GM19455 (cell line): ENCODE measurements around the gene MIB1.
A peak's percentile ranks its signal among the peaks of the same experiment; 100 is the strongest.

Experiments
- ATAC-seq: cut with Tn5 transposase; IDR thresholded peaks from one replicate; pipeline ENCODE4 v1.9.1; 2021; ENCODE audit not compliant: unreplicated experiment

Gene MIB1

DNA sequence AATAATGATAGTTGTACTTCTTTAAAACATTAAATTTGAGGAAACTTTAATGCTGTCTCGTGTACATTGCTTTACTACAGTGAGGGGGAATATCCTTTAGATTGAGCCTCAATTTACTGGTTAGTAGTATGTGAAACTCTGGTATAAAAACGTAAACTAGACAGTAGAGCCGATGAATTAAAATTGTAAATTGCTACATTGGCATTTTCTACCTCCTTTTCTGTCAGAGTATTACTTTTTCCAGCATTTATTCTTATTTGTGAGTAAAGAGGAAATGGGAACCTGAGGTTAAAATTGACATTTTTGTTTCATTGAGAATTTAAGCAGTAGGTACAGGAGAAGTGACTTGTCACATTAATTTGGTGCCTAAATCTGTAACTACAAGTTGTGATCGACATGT lies 128.2 kb downstream of the MIB1 start:
- no peak for ATAC-seq

DNA sequence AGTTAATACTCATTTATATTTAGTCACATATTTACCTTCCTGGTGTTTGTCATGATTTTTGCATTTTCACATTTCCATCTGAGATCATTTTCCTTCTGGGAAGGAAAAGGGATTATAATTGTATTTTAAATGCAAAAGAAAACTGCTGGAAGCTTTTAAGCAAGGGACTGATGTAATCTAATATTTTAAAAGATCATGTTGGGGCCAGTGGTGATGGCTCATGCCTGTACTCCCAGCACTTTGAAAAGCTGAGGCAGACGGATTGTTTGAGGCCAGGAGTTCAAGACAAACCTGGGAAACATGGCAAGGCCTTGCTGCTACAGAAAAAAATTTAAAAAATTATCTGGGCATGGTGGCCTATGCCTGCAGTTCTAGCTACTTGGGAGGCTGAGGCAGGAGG lies 149.0 kb downstream of the MIB1 start:
- ATAC-seq, result no peak

DNA sequence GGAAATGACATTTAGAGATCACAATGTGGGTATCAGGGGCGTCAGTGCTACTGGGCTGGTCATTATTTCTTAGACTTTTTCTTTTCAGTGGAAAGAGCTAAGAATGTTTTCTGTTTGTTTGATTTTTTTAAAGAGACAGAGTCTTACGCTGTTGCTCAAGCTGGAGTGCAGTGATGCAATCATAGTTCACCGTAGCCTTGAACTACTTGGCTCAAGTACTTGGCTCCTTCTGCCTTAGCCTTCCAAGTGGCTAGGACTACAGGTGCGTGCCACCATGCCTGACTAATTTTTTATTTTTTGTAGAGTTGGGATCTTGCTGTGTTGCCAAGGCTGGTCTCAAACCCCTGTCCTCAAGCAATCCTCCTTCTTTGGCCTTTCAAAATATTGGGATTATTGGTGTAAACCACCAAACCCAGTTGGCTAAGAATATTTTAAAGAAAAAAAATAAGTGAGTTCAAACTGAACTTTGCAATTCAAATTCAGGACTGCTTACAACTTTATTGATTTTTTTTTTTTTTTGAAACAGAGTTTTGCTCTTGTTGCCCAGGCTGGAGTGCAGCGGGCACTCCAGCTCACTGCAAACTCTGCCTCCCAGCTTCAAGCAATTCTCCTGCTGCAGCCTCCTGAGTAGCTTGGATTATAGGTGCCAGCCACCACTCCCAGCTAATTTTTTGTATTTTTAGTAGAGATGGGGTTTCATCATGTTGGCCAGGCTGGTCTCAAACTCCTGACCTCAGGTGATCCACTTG lies 154.2 kb downstream of the MIB1 start:
- no peak for ATAC-seq

DNA sequence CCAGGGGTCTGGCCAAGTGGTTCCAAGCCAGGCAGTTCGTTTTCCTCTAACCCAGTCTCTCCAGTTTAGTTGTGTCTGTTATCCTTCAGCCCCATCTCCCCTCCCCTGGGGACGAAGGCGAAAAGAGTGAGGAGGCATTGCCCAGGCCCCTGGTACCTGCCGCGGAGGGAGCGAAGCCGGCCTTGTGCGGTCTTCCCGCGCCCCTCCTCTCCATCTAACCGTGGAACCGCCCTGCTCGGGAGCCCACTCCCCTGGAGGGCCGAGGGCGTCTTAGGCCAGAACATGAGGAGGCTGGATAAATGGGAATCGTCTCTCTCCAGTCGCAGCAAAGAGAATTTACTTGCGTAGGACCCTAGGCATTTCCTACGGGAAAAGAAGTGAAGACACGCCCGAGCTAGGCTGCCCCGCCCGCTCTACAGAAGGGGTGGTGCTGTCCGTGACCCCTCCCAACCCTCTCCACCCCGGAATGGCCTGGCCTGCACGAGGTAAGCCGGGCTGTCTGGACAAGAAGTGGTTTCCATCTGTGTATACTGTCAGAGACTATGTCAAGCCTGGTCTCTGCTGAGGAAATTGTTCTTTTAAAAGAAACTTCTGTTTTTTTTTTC lies 156.2 kb downstream of the MIB1 start:
- no peak for ATAC-seq

DNA sequence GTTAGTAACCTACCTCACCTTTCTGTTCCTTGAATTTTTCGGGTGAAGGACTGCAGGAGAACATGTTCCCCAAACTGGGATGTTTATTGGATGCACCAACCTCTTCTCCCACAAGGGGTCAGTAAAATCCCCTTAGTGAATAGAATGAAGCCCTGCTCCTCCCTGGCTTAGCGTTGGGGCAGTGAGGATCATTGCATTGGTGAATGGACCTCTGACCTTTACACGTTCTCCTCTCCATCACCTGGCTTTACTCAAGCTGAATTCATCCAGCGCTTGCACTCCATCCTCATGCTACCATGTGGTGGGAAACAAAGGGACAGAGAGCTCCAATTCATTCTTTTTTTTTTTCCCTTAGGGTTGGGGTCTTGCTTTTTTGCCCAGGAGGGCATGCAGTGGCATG lies 157.2 kb downstream of the MIB1 start:
- ATAC-seq, result peak; percentile 64

DNA sequence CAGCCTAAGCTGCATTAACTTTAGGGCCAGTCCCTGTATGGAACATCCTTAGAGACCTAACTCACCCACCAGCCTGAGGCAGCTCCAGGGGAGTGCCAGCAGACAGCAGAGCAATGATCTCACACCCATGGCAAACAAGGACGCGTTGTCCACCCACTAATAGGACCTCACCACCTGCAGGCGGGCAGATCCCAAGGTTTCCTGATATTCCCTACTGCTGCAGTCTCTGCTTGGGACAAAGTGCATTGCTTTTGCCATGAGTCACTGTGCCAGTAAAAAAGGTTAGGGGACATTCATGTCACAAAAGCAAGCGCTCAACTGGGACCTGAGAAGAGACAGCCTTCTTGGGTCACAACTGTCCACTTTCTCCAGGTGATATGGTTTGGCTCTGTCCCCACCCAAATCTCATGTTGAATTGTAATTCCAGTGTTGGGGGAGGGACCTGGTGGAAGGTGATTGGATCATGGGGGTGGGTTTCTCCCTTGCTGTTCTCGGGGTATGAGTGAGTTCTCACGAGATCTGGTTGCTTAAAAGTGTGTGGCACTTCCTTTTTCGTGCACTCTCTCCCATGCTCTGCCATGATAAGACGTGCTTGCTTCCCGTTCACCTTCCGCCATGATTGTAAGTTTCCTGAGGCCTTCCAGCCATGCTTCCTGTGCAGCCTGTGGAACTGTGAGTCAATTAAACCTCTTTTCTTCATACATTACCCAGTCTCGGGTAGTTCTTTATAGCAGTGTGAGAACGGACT lies 160.2 kb downstream of the MIB1 start:
- no peak for ATAC-seq

DNA sequence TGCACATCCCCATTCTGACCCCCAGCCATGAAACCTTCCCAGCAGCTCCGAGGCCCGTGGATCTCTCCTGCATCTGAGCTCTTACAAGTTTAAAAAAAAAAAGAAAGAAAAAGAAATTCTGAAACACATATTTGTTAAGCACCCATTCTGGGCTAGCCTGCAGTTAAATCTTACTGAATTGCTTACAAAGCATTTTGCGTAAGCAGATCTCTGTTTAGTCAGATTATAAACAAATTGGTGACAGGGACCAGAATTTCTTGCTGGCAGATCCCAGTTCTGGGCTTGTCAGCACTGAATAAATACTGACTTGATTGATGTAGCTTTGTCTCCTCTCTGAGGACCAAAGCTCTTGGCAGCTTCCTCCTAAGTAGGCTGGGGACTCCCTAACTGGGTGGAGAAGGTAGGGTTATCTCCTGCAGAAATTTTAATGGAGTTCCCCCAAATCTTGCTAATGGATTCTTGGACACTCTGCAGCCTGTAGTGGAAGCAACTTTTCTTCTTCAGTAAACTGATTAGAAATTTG lies 160.9 kb downstream of the MIB1 start:
- no peak for ATAC-seq

DNA sequence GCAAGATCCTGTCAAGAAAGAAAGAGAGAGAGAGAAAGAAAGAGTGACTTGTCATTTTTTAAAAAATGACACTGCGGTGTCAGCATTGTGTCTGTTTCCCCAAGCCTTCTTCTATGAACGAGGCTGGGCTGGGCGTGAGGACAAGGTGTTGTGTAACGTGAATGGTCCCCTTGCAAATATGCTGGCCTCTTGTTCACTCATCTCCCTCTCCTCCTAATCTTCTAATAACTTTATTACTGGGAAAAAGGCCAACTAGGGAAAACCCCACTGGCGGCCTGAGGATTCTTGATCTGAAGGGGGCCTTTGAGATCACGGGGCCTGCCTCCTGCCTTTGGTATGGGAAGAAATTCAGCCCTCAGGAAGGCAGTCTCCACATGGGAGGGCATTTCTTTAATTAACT lies 163.1 kb downstream of the MIB1 start:
- no peak for ATAC-seq

DNA sequence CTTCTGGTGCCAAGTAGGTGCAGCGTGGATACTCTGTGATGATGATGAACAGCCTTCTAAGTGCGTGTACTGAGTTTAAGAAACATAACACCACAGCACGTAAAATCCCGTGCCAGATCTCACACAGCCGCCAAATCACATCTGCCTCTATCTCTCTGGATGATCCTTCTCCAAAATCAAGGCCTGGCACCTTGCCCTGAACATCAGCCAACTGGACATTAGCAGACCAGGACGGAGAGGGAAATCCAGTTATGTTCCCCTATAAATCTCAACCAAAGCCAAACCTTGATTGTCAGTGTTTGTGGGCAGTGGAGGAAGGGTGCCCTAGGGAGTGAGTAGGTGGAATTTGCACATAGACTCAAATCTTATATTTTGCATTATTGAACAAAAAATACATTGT lies 164.3 kb downstream of the MIB1 start:
- ATAC-seq, result no peak

DNA sequence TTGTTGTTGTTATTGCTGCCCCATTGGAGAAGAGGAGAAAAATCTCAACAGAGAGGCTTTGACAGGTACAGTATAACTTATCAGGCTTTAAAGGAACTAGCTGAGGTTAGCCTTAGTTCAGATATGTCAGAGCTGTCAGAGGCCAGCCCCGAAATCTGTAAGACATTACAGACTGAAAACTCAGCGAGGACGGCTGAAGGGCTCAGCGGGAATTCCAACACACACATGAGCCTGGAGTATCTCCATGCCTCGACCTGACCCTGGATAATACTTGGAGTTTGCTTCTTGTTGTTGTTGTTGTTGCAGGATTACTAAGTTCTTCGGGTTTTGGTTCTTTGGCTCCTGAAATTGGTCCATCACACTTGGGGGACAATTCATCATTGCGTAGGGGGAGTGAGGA lies 166.9 kb downstream of the MIB1 start:
- no peak for ATAC-seq

DNA sequence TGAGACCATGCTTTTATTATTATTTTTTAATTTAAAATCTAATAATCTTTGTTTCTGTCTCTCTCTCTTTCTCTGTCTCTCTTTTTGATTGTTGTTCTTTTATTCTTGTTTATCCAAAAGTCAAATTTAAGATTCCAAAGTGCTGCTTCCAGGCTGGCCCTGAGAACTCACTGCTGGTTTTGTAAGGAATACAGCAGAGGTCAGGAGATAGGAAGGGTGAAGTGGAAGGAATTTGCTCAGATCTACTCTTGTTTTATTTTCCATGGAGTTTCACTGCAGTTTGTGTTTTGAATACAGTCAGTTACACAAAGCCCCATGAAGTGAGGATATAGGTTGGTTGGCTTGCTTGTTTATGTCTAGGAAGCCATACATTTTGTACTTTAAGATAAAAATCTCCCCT lies 168.1 kb downstream of the MIB1 start:
- no peak for ATAC-seq

DNA sequence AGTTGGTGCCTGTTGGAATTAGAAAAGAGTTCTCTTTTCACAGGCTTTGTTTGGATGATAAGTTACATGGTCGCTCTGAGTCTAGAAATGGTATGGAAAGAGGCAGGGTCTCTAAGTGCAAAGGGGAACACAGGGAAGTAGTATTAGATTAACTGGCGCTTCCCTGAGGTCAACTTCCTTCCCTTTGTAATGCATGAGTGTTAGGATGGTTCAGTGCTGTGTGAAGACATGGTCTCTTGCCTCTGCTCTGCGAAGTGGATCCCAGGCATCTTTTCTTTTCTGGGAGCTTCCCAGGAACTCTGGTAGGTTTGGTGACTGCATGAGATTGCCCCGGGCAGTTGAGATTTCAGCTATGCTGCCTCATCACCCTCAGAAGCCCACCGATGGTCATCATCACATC lies 170.3 kb downstream of the MIB1 start:
- ATAC-seq, result no peak

DNA sequence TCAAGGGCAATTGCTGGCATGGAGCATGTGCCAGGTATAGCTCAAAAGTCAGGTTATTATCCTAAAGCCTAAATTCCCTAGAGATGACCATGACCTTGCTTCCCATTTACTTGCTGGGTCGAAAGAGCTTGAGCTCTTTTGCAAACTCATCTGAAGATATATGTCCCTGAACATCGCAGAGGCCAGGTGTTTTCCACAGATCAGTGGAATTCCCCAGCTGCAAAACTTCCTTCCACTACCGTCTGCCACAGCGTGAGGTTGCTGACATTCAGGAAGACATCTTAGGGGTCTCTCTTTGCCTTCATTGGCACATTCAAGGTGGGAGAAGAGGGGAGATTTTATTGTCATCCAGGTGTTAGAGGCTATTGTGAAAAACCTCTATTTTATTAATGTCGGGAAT lies 171.0 kb downstream of the MIB1 start:
- ATAC-seq, result no peak

DNA sequence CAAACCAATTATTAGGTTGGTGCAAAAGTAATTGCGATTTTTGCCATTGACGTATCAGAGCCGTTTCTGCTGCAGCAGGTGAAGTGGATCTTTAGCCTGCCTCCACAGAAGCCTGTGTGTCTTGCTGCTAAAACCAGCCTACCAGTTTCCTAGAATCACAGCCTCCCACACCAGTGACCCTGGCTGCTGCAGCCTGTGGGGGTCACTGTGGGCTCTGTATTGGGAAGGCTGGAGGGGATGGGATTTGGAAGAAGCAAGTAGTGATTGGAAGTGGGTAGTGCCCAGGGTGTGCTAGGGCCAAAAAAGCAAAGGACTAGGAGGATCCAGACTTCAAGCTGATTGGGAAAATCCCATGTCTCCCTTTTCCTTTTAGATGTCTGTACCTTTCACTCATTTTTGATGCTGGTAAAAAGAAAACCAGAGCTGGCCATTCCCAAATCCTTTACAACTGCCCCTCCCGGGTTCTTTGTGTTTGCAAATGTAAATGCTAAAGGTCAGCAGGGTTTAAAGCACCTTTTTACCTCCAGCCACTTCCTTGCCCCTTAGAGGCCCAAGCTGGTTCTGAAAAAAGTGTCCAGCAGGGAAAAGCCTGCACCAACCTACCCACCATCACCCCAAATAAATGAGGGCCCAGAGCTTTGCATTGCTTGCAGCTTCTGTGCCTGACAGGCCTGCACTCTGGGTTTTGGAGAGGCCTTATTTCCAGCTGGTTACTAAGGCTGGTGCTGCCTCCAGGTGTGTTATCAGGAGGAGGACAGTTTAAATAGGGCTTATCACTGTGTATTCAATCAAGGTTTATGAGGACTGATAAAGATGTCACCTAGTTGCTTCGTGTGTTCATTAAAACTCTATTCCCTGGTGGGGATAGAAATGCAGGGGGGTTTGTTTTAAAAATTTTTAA lies 172.0 kb downstream of the MIB1 start:
- ATAC-seq, result no peak

DNA sequence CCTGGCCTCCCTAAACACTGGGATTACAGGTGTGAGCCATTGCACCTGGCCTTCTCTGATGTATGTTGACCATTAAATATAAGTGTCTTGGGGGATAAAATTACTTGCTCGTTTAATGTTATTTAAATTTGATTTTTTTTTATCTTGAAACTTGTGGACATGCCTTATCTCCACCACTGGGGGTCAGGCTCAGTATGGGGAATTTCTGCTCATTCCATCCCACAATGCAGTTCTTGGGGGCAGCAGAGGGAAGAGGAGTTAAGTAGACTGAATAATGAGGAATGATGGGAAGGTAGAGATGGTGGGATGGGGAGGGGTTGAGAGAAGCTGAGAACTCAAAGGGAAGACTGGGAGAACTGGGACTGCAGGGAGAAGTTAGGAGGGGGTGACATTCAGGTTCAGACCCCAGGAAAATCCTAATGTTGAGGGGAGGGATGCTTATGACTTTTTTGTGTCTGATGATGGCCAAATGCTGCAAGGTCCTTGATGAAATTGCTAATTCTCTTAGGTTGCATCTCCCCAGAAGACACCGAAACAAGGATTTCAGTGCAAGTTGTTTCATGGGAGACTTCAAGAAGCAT lies 174.2 kb downstream of the MIB1 start:
- no peak for ATAC-seq

DNA sequence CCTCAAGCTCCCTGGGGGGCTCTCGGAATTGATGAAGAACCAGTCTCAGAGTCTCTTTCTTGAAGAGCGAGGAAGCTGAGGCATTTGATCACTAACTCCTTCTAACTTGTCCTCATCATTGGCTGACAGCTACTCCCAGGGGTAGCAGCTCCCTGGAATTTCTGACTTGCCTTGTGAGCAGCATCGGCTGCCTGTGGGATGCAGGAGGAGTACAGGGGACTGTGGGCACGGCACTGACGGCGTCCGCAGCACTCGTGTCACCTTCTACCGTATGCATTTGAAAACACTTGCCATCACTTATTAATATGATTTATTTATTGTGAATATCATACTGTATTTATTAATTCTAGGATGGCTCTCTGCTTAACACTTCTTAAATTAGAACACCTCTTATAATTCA lies 175.0 kb downstream of the MIB1 start:
- ATAC-seq, result no peak

DNA sequence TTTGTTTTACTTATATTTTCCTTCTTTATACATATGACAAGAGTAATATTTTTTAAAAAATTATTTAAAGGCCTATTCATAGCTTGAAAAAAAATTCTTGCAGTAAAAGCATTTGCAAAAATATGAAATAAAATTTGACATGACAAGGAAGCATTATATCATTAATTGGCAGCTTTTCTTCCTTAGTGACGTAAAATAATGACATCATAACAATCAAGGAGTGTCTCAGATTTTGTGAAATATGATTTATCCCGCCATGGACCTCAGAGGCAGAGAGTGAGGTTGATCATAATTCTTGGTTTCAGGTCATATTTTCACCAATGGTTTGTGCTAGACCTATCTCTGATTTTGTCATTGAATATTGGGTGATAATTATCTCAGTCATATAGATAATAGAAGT lies 176.0 kb downstream of the MIB1 start:
- no peak for ATAC-seq

DNA sequence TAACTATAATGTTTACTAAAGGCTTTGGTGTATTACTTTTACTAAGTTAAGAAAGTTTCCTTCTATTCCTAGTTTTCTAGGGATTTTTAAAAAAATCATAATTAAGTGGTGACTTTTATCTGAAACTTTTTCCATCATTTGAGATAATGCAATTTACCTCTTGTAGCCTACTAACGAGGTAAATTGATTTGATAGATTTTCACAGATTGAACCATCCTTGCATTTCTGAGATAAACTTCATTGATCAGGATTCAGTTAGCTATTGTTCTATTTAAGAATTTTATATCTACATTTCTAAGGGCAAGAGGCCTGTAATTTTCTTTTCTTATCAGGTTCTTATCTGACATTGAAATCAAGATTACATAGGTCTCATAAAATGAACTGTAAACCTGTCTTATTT lies 178.1 kb downstream of the MIB1 start:
- ATAC-seq, result no peak
